Cerebellar cortex (tissue), 1 donor: ENCODE data around the gene DHRS4L2.
"Not testable (repeated sequence)": the region's sequence is repeated elsewhere in the genome, so short reads cannot be mapped to it uniquely, and the experiment has no call there.

Experiments used
- DNase-seq: peaks from one replicate; pipeline ENCODE4 v3.0.0-alpha.2; 2015; ENCODE audit warnings: low spot score

DHRS4L2 gene

DNA sequence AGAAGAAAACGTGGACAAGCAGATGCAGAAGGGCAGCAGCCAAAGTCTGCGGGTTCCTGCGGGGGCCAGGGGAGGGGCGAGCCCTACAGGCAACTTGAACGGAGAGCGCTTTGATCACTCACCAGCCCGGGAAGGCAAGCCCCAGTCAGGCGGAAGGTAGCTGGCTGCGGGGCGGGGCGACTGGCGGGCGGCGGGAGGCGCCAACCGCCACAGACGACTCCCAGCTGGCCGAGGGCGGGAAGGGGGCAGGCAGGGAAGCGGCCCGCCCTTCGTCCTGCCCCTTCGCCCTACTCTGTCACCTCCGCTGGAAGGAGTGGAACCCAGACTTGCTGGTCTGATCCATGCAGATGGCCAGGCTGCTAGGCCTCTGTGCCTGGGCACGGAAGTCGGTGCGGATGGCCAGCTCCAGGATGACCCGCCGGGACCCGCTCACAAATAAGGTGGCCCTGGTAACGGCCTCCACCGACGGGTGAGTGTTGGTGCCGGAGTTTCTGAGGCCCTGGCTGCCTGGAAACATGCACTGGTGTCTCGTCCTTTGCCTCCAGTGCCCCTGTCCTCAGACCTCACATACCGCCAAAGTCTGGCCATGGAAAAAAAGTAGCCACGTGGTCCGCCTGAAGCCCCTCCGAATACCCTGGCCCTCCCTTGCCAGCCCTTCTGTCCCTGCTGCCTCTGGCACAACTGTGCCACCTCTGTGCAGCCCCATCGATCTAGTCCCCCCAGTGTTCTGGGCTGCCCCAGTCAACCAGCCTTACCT lies at the start of gene DHRS4L2:
DHRS4L2 (plus strand) TSS at position 323 of the 757 bp plus-strand sequence; CDS start at position 342, 19 bp downstream.
- DNase-seq: not testable (repeated sequence)

DNA sequence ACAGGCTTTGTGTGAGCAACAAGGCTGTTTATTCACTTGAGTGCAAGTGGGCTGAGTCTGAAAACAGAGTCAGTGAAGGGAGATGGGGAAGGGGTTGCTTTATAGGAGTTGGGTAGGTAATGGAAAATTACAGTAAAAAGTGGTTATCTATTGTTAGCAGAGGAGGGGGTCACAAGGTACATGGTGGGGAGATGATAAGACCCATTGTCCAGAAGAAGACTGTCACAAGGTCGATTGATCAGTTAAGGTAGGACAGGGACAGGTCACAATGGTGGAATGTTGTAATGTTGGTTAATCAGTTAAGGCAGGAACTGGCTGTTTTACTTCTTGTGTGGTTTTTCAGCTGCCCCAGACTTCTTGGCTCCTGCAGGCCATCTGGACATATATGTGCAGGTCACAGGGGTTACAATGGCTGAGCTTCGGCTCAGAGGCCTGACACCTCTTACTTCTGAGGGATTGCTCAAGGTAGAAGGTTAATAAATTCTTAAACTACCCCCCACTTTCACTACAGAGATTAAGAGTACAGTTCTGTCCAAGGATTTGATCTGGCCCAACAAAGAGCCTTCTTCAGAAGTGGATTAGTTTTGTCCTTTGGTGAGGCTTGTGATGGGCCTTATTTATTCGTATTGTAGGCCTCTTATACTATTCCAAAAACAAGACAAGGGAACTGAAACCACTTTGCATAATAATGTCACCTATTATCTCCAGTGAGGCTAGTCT lies 49.0 kb upstream of the DHRS4L2 start:
- DNase-seq: no peak

DNA sequence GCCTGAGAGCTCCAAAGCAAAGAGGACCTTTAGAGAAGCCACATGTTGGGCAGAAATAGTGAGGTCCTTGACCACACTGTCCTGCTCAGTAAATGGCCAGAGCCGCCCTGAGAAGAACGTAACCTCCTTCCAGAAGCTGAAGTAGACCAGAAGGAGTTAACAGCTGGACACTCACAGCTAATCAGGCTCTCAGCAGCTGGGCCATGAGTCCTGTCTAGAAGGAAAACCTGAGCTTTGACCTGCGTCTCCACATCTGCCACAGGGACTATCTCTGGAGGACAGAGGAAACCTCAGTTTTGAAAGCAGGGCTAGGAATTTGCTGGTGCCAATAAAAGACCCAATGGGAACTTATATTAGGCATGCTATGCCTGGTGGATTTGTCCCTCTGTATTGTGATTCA lies 47.5 kb upstream of the DHRS4L2 start:
- no peak for DNase-seq

DNA sequence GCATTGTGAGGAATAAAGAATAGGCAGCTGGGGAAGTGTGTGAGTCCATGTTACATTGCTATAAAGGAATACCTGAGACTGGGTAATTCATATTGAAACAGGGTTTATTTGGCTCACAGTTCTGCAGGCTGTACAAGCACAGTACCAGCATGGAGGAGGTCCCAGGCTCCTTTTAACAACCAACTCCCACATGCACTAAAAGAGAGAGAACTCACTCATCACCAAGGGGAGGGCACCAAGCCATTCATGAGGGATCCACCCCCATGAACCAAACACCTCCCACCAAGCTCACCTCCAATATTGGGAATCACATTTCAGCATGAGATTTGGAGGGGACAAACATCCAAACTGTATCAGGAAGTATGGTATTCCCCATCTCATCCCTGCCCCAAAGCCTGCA lies 47.1 kb upstream of the DHRS4L2 start:
- DNase-seq: no peak

DNA sequence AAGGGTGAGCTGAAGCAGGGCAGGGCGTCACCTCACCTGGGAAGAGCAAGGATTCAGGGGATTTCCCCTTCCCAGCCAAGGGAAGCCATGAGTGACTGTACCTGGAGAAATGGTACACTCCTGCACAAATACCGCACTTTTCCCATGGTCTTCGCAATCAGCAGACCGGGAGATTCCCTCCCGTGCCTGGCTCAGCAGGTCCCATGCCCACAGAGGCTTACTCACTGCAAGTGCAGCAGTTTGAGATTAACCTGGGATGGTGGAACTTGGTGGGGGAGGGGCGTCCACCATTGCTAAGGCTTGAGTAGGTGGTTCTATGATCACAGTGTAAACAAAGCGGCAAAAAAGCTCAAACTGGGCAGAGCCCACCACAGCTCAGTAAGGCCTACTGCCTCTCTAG lies 46.1 kb upstream of the DHRS4L2 start:
- DNase-seq: no peak

DNA sequence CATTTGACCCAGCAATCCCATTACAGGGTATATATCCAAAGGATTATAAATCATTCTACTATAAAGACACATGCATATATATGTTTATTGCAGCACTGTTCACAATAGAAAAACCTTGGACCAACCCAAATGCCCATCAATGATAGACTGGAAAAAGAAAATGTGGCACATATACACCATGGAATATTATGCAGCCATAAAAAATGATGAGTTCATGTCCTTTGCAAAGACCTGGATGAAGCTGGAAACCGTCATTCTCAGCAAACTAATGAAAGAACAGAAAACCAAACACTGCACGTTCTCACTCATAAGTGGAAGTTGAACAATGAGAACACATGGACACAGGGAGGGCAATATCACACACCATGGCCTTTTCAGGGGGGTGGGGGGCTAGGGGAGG lies 39.7 kb upstream of the DHRS4L2 start:
- DNase-seq: not testable (repeated sequence)

DNA sequence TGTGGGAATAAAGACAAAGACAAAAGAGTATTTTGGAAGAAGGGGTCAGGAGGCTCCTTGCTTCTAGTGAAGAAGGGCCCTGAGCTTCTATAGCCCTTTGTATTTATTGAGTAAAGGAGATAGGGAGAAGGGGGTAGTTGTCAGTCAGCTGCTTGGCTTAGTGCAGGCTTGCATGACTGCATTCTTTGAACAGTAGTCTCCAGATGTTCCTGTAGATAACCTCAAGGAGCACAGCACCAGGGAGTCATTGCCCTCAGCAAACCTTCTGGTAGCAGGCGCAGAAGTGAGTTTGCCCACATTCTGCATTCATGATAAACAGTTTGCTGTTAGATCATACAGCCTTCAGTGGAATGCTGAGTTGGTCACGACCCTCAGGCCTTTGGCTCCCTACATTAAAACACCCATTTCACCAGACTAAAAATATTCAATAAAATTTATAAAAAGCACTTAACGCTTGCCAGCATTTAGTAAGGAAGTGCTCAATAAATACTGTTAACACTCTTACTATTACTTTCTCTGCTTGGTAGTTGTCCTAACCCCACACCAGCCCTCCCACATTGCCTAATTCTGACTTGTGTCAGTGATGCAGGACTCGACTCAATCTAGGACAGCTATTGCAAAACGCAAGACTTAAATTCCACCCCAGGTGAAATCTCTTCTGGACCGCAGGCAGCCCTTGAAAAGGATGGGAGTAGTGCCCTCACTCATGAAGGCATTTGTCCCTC lies 38.2 kb upstream of the DHRS4L2 start:
- no peak for DNase-seq

DNA sequence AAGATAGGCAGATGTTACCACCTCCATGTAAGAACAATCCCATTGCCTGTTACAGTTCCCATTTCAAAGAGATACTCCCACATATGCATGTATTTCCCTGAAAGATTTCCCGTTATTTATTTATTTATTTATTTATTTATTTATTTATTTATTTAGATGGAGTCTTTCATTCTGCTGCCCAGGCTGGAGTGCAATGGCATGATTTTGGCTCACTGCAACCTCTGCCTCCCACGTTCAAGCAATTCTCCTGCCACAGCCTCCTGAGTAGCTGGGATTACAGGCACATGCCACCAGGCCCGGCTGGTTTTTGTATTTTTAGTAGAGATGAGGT lies 37.6 kb upstream of the DHRS4L2 start:
- DNase-seq: not testable (repeated sequence)

DNA sequence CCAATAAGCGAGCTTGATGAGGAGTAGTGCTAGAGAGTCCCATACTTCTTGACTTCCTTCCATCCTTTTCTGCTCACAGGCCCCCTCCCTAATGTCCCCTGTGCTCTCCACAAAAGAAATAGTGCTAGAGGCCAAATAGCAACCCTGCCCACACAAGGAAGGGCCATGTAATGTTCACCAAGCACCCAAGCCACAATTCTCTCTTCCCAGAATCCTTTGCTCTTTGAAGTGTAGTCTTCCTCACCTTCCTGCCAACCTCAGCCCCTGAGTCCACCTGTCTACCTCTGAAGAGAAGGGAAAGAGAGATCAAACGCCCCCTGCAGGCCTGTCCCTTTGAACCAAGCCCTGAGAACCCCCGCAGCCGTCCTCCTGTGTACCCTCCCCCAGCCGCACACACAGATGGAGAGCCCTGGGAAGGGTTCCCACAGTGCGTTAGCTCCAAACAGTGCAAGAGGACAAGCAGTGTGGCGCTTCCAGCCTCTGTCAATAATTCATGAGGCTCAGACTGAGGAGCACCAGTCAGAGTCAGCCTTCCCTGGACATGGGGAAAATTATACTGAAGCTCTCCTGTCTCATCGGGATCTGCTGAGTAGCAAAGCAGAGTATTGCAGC lies 37.0 kb upstream of the DHRS4L2 start:
- no peak for DNase-seq

DNA sequence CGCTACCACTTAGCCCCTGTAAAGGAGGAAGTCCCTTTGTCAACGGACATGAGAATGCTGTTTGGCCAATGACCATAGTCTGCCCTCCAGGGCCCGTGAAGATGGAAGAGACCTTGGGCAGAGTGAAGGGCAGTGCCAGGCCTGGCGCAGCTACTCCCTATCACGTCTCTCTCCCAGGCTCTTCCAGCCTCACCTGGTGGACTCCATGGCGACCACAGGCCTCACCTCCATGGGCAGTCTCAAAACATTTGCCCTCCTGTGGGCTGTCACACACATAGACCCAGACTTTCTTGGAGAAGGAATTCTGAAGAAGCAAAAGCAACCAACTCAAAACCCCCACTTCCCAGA lies 35.6 kb upstream of the DHRS4L2 start:
- not testable (repeated sequence) for DNase-seq

DNA sequence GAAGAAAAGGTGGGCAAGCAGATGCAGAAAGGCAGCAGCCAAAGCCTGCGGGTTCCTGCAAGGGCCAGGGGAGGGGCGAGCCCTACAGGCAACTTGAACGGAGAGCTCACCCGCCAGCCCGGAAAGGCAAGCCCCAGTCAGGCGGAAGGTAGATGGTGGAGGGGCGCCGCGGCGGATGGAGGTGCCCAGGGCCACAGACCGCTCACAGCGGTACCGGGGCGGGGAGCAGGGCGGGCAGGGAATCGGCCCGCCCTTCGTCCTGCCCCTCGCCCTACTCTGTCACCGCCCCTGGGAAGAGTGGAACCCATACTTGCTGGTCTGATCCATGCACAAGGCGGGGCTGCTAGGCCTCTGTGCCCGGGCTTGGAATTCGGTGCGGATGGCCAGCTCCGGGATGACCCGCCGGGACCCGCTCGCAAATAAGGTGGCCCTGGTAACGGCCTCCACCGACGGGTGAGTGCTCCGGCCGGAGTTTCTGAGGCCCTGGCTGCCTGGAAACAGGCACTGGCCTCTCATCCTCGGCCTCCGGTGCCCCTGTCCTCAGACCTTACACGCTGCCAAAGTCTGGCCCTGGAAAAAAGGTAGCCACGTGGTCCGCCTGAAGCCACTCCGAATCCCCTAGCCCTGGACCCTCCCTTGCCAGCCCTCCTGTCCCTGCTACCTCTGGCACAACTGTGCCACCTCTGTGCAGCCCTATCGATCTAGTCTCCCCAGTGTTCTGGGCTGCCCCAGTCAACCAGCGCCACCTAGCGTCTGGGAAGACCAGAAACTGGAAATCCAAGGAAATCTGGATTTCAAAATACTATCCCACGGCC lies 35.1 kb upstream of the DHRS4L2 start, which contains the start of gene DHRS4:
DHRS4 (plus strand) TSS at position 307 of the 815 bp plus-strand sequence; CDS start at position 326, 19 bp downstream.
- peak; percentile 69 for DNase-seq

DNA sequence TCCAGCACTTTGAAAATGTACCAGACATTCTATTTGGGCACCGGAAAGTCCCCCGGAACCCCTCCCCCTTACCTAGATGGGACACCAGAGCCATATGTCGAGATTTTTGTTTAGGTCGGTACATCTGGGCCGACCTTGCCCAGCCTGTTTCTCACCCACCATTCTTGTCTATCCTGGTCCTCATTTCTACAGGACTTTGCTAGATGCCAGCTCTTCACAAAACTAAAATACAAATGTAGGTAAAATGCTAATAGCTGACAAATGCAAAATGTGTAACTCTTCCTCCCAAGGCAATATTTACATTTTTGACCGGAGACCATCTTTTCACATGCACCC lies 34.5 kb upstream of the DHRS4L2 start:
- not testable (repeated sequence) for DNase-seq

DNA sequence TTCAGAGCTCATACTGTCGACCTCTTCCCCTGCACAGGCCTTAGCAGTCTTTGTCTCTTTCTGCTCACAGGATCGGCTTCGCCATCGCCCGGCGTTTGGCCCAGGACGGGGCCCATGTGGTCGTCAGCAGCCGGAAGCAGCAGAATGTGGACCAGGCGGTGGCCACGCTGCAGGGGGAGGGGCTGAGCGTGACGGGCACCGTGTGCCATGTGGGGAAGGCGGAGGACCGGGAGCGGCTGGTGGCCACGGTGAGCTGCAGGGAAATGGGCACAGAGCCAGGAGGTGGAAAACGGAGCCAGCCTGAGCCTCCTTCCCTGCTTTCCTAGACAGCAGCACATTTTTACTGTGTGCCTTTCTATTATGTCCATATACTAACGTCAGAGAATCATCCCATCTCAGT lies 33.8 kb upstream of the DHRS4L2 start:
- peak; percentile 35 for DNase-seq

DNA sequence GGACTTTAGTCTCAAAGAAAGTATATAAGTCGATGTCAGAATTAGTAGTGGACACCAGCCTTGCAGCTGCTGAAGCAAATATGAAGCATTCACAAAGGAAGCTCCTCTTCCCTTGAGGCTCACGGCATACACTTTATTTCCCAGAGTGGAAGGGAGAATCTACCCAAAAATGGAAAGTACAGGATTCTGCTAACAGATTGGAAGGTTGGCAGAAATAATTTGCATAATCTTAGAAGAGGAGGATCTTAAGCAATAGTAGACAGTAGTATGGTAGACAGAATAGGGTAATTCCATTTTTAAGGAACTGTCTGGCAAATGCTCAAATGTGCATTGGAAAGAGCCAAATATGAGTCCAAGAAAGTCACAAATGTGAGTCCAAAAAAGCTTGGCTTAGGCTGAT lies 32.9 kb upstream of the DHRS4L2 start:
- not testable (repeated sequence) for DNase-seq

DNA sequence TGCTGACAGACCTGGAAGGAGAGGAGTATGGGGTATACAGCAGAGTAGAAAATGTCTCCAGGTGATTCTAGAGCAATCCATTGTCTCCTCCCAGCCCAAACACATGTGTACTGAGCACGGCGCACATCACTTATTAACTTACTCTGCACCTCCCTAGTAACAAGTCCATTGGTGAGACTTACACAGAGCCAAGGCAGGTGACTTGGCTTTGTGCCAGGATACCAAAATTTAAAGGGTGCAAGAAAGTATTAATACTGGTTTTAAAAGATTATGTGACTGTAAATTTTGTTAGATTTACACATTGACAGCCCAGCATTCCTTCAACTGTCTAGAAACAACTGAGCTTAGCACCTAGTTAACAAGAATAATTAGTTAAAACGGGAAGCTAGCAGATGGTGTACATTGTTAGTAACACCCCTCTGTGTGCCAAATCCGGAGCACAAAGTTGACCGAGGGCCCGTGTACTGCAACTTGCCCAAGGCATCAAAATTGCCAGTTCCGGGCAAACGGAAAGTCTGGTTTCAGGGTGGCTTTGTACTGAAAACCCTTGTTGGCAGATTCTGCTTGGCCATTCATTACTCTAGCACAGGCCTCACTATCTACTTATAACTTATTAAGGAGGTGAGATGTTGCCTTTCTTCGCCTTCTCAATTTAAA lies 30.7 kb upstream of the DHRS4L2 start:
- DNase-seq: not testable (repeated sequence)

DNA sequence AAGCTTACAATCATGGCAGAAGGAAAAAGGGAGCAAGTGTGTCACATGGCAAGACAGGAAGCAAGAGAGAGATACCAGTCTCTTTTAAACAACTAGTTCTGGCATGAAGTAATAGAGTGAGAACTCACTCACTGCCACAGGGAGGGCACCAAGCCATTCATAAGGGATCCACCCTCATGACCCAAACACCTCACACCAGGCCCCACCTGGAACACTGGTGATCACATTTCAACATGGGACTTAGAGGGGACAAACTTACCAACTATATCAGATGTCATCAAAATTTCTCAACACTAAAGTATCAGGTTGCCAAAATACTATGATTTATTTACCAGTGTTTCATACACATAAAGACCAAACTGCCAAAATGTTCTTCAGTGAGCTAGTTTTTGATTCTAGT lies 27.8 kb upstream of the DHRS4L2 start:
- not testable (repeated sequence) for DNase-seq

DNA sequence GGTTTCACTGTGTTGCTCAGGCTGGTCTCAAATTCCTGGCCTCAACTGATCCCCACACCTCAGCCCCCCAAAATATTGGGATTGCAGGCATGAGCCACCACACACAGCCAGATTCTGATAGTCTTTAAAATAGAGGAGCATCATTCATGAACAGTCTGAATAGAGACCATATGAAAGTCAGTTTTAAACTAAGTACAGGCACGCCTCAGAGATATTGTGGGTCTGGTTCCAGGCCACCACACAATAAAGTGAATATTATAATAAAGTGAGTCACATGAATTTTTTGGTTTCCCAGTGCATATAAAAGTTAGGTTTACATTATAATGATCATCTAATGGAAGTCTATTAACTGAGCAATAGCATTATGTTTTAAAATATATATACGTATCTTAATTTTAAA lies 27.0 kb upstream of the DHRS4L2 start:
- not testable (repeated sequence) for DNase-seq

DNA sequence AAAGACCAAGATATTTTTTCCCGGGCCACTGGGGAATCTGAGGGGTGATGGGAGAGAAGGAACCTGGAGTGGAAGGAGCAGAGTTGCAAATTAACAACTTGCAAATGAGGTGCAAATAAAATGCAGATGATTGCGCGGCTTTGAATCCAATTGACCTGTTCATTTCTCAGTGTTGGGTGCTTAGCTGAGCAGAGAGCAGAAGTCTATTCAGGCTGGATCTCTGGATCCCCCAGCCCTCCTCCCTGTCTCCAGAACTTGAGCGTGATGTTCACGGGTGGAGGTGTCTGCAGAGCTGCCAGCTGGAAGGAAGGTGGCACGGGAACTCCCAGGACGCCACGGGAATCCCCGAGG lies 19.6 kb upstream of the DHRS4L2 start:
- not testable (repeated sequence) for DNase-seq

DNA sequence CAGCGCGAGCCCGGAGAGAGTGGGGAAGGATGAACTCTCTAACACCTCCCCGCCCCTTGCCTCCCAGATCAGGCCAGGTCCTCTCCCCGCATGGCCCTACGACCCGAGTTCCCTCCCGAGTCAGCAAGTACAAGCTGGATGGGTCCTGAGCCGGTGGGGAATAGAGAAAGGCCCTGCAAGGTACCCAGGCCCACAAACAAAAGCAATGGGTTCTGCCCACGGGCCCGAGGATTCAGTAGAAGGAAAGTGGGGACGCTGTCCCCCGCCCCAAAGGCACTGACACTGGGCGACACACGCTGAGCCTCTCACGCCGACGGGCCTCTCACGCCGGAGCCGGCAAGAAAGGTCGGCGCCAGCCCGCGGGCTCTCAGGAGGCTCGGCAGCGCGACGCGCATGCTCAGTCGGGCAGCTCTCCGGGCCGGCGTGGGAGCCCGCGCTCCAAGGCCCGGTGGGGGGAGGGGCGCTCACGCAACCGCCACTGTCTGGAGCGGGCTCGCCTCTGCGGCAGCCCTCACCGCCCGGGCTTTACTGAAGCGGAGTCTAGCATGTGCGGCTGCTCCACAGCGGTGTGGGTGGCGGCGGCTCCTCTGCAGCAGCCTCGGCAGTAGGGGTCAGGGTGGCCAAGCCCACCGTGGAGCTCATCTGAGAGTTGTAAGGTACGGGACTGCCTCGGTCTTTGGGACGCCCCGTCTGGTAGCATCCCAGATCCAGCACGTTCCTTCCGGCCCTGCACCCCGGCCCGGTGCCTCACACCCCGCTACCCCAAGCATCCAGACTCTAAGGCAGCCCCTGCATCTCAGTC lies 19.0 kb upstream of the DHRS4L2 start:
- peak; percentile 12 for DNase-seq

DNA sequence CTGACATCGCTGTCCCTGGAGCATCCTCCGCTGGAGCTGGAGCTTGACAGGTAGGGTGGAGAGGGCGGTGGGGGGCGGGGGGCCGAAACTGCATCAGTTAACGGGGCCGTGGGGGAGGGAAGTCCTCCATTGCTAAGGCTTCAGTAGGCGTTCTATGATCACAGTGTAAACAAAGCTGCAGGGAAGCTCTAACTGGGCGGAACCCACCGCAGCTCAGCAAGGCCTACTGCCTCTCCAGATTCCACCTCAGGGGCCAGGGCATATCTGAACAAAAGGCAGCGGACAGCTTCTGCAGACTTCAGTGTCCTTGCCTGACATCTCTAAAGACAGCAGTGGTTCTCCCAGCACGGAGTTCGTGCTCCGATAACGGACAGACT lies 18.5 kb upstream of the DHRS4L2 start:
- DNase-seq: not testable (repeated sequence)
